SKM-1 treated with dmso at 0.1 percent for 144 hours (cell line): ENCODE results near the gene SLC66A2.

Experiments used
- DNase-seq: peaks from one replicate; lab custom pipeline; 2025; ENCODE audit not compliant: unreplicated experiment; lab: John Stamatoyannopoulos, UW

SLC66A2 gene

GRCh38 chr18:79904357-79905147 lies 46.9 kb downstream of the SLC66A2 start:
- no peak for DNase-seq

- DNase-seq, result no peak
These were observed 47.6 kb downstream of the SLC66A2 start for GRCh38 chr18:79903787-79904356.

GRCh38 chr18:79903071-79903635 lies 48.3 kb downstream of the SLC66A2 start:
- no peak for DNase-seq

- no peak for DNase-seq
These were observed 48.8 kb downstream of the SLC66A2 start for GRCh38 chr18:79902640-79903039.

GRCh38 chr18:79902075-79902474 lies 49.4 kb downstream of the SLC66A2 start:
- DNase-seq, result no peak

- no peak for DNase-seq
These were observed 49.8 kb downstream of the SLC66A2 start for GRCh38 chr18:79901665-79902064.

- DNase-seq, result no peak
These were observed 50.6 kb downstream of the SLC66A2 start for GRCh38 chr18:79900610-79901570.

GRCh38 chr18:79899609-79900445 lies 51.6 kb downstream of the SLC66A2 start:
- DNase-seq, result no peak

- DNase-seq, result no peak
These were observed 52.4 kb downstream of the SLC66A2 start for GRCh38 chr18:79898952-79899608.

GRCh38 chr18:79897940-79898625 lies 53.4 kb downstream of the SLC66A2 start:
- no peak for DNase-seq

- DNase-seq, result no peak
These were observed 54.7 kb downstream of the SLC66A2 start for GRCh38 chr18:79896738-79897137.

- no peak for DNase-seq
These were observed 60.8 kb downstream of the SLC66A2 start for GRCh38 chr18:79890674-79891073.

GRCh38 chr18:79889569-79889968 lies 61.9 kb downstream of the SLC66A2 start:
- no peak for DNase-seq

GRCh38 chr18:79888016-79888415 lies 63.4 kb downstream of the SLC66A2 start:
- no peak for DNase-seq

GRCh38 chr18:79887181-79888000 lies 64.1 kb downstream of the SLC66A2 start:
- DNase-seq, result no peak

GRCh38 chr18:79884963-79885728 lies 66.3 kb downstream of the SLC66A2 start:
- DNase-seq, result no peak

- DNase-seq, result no peak
These were observed 67.0 kb downstream of the SLC66A2 start for GRCh38 chr18:79884294-79884962.
